Limb (tissue), 2 donors: ENCODE measurements around the gene COL6A1.
"Not testable (repeated sequence)": the region's sequence is repeated elsewhere in the genome, so short reads cannot be mapped to it uniquely, and the experiment has no call there.

Experiments
- DNase-seq, 2 donors: peaks; one replicate each; pipeline ENCODE4 v3.0.0-alpha.2; 2016; ENCODE audit errors: extremely low spot score in 2 of 2

COL6A1 gene

GRCh38 chr21:46045154-46045553 is 63.6 kb downstream of the COL6A1 start:
- DNase-seq: no peak

GRCh38 chr21:46046471-46046870 is 64.9 kb downstream of the COL6A1 start:
- no peak for DNase-seq

DNA sequence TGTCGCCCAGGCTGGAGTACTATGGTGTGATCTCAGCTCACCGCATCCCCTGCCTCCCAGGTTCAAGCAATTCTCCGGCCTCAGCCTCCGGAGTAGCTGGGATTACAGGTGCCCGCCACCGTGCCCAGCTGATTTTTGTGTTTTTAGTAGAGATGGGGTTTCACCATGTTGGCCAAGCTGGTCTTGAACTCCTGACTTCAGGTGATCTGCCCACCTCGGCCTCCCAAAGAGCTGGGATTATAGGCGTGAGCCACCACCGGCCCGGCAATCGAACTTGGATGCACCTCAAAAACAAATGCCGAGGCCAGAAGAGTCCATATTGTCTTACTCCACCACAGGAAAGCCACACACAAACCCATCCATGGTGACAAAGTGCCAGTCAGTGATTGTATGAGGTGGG is 65.3 kb downstream of the COL6A1 start:
- not testable (repeated sequence) for DNase-seq

DNA sequence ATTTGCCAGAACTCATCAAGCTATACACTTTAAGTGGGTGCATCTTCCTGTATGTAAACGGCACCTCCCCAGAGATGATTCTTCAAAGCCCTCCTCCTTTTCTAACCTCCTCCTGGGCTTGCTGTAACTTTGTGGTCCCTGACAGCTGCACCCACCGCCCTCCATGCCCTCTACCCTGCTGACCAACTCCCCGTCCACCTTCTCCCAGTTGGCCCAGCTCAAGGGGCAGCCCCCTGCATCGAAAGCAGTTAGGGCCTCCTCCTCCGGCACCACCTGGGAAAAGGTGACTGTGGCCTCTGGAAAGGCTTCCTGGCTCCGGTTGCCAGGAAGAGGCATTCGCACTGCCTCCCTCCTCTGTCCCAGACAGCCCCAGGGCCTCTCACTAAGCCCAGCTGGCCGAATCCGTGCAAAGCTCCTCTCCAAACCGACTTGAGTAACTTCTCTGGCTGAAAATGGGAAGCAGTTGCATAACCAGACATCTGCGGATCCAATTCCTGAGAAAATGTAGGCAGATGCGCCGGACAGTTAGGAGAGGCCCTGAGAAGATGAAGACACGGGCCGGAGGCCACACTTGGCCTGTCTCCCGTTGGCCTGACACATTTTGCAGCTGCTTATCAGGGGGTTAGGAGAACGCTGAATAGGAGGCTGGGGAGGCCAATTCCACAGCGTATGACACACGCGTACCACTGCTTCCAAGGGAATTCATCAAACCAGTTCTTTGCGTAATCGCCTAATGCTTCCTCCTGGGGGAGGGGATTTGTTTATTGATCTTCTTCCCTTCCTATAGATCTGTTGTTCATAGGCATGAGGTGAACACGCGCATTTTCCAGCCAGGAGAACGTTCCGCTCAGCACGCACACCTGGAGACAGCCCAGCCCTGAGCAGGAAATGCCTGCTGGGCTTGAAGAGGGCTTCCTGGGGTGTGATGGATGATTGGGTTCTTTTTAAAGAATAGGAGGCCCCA is 67.6 kb downstream of the COL6A1 start:
- DNase-seq: peak; percentile 71 to 80

- no peak for DNase-seq
Observed at GRCh38 chr21:46049890-46050667, 68.5 kb downstream of the COL6A1 start.

GRCh38 chr21:46050668-46051378 is 69.3 kb downstream of the COL6A1 start:
- peak in 1 of 2 donors; percentile 24 for DNase-seq

GRCh38 chr21:46051379-46051770 is 69.8 kb downstream of the COL6A1 start:
- no peak for DNase-seq

DNA sequence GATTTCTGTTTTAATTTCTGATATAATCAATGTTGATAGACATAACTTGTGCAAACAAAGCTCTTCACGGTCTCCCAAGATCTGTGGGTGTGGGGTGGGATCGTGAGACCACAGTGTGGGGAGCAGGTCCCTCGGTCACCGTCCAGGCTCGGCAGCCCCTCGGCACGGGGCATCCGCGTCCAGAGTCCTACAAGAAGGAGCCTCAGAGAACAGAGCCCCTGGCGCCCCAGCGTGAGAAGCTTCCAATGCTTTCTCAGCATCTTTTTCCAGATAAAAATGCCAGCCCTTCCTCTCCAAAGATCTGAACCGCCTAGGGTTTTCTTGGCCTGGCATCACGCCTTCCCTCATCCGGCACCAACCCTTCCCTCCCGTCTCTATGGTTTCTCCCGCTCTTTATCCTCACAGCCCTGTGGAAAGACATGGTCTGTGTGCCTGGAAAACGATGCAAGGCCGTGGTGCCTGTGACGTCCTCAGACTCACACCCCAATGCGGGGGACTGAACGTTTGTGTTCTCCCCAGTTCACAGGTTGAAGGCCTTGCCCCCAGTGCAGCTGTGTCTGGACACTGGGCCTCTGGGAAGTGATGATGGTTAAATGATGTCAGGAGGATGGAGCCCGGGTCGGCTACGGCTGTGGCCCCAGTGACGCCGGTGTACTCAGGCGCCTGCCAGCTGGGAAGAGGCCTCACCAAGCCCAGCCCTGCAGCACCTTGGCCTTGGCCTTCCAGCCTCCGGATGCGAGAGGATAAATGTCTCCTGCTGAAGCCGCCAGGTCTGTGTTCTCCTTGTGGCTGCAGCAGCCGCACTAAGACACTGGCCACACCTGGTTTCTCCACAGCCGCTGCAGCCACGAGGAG is 70.5 kb downstream of the COL6A1 start:
- DNase-seq: no peak

DNA sequence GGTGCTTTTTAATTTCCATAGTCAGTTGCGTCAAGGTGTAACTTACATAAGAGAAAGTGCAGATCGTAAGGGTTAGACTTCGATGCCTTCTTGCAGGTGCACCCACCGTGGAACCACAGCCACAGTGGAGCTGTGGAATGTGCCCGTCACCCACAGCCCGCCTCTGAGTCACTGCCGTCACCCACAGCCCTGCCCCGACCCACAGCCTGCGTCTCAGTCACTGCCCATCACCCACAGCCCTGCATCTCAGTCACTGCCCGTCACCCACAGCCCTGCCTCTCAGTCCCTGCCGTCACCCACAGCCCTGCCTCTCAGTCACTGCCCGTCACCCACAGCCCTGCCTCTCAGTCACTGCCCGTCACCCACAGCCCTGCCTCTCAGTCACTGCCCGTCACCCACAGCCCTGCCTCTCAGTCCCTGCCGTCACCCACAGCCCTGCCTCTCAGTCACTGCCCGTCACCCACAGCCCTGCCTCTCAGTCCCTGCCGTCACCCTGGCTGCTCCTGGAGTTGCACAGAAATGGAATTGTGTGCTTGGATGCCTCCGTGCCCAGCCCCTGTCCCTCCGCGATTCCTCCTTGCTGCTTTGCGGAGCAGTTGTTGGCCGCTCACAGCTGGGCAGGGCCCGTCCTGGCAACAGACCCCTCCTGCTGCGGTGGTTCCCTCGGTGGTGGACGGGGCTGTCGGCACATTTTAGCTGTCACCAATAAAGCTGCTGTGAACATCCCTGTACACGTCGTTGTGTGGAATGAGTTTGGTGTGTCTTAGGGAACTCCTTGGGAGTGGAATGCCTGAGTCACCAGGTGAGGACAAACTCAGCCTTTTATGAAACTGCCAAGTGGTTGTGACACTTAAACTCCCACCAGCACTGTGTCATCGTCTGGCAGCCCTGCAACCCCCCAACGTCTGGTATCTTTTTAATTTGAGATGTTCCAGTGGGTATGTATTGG is 71.4 kb downstream of the COL6A1 start:
- no peak for DNase-seq

DNA sequence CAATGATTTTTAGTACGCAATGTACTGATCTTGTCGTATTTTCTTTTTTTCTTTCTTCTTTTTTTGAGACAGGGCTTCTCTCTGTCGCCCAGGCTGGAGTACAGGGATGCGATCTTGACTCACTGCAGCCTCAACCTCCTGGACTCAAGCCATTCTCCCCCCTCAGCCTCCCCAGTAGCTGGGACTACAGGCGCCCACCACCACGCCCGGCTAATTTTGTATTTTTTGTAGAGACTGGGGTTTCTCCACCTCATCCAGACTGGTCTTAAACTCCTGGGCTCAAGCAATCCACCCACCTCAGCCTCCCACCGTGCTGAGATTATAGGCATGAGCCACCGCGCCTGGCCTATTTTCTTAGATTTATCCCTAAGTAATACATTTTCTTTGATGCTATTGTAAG is 72.5 kb downstream of the COL6A1 start:
- no peak for DNase-seq

GRCh38 chr21:46054451-46054881 is 72.9 kb downstream of the COL6A1 start:
- peak in 1 of 2 donors; percentile 36 for DNase-seq
